GM23338 (cell line): ENCODE data around the gene CACNA1H. TPM values are rescaled to one million over a fixed set of nuclear protein-coding genes. Genes with fewer than 3 reads are reported as not detected.

Experiments used
- ATAC-seq: fragments of 200-7000 bp; cut with Tn5 transposase; 3 replicates; pipeline ENCODE4 v1.9.1; 2020
- DNase-seq: peaks from one replicate; pipeline ENCODE4 v3.0.0-alpha.2; 2015; ENCODE audit warnings: low spot score
- H2AFZ ChIP-seq: fragments of 200-600 bp; sonication (generic); 2 replicates; pipeline ENCODE4 v1.8.0; 2016; ENCODE audit warnings: antibody characterized with exemption, mild to moderate bottlenecking, moderate library complexity
- H3F3A ChIP-seq: fragments of 200-600 bp; sonication (generic); replicated peaks from 2 replicates; pipeline ENCODE4 v1.8.0; 2017; ENCODE audit warnings: antibody characterized with exemption, mixed run types, low read depth
- H3K27ac ChIP-seq: fragments of 200-600 bp; sonication (generic); 2 replicates; pipeline ENCODE4 v1.6.1; 2016; ENCODE audit warnings: low read depth
- H3K27me3 ChIP-seq: fragments of 200-600 bp; sonication (generic); 2 replicates; pipeline ENCODE4 v1.8.0; 2016; ENCODE audit warnings: mild to moderate bottlenecking, mixed run types, moderate library complexity; ENCODE audit not compliant: insufficient read depth
- H3K36me3 ChIP-seq: fragments of 200-600 bp; sonication (generic); 2 replicates; pipeline ENCODE4 v1.8.0; 2016; ENCODE audit warnings: mild to moderate bottlenecking; ENCODE audit not compliant: insufficient read depth
- H3K4me1 ChIP-seq: fragments of 200-600 bp; sonication (generic); 2 replicates; pipeline ENCODE4 v1.8.0; 2016; ENCODE audit warnings: mild to moderate bottlenecking, moderate library complexity; ENCODE audit not compliant: insufficient read depth
- H3K4me2 ChIP-seq: fragments of 200-600 bp; sonication (generic); 2 replicates; pipeline ENCODE4 v1.7.1; 2017; ENCODE audit warnings: mixed run types
- H3K4me3 ChIP-seq: fragments of 200-600 bp; sonication (generic); 2 replicates; pipeline ENCODE4 v1.6.1; 2016; ENCODE audit warnings: mixed run types
- H3K79me2 ChIP-seq: fragments of 200-600 bp; sonication (generic); replicated peaks from 2 replicates; pipeline ENCODE4 v1.8.0; 2017; ENCODE audit warnings: mild to moderate bottlenecking; ENCODE audit not compliant: insufficient read depth
- H3K9me2 ChIP-seq: fragments of 200-600 bp; sonication (generic); 2 replicates; pipeline ENCODE4 v1.8.0; 2017; ENCODE audit not compliant: insufficient read depth
- H4K20me1 ChIP-seq: fragments of 200-600 bp; sonication (generic); replicated peaks from 2 replicates; pipeline ENCODE4 v1.8.0; 2017; ENCODE audit warnings: mild to moderate bottlenecking; ENCODE audit not compliant: insufficient read depth
- H3K27ac Mint-ChIP-seq: 2 replicates; pipeline ENCODE4 v1.8.0; 2020; ENCODE audit warnings: inconsistent platforms, mild to moderate bottlenecking, moderate library complexity, mixed read lengths
- H3K27me3 Mint-ChIP-seq: 3 replicates; pipeline ENCODE4 v1.8.0; 2022; ENCODE audit warnings: low read depth, mild to moderate bottlenecking, moderate library complexity, mixed read lengths, inconsistent platforms; ENCODE audit not compliant: insufficient read depth, poor library complexity
- H3K36me3 Mint-ChIP-seq: 3 replicates; pipeline ENCODE4 v1.8.0; 2021; ENCODE audit warnings: low read depth, mild to moderate bottlenecking, inconsistent platforms, moderate library complexity, mixed read lengths
- H3K4me1 Mint-ChIP-seq: 3 replicates; pipeline ENCODE4 v1.8.0; 2020; ENCODE audit warnings: mild to moderate bottlenecking, inconsistent platforms, mixed read lengths
- H3K4me3 Mint-ChIP-seq: 3 replicates; pipeline ENCODE4 v1.8.0; 2021; ENCODE audit warnings: moderate library complexity, mild to moderate bottlenecking, inconsistent platforms, mixed read lengths
- H3K9me3 Mint-ChIP-seq: 3 replicates; pipeline ENCODE4 v1.8.0; 2020; ENCODE audit warnings: moderate library complexity, mild to moderate bottlenecking, inconsistent platforms, mixed read lengths
- CREB1 ChIP-seq: fragments of 250-450 bp; sonication (Bioruptor Pico); IDR thresholded peaks from 2 replicates; pipeline ENCODE4 v1.5.0; 2020; ENCODE audit warnings: low read depth, mild to moderate bottlenecking, moderate library complexity
- CTCF ChIP-seq, 2 experiments: fragments of 200-600 bp in 1 of 2; sonication (generic) in 1 of 2; conservative IDR thresholded peaks; 2 replicates each; pipeline versions ENCODE4 v1.5.1 to v1.6.1; 2016 to 2017; ENCODE audit warnings: antibody characterized with exemption in 2 of 2, low read depth in 2 of 2, mild to moderate bottlenecking in 2 of 2, moderate library complexity in 1 of 2
- EZH2 ChIP-seq: fragments of 200-600 bp; sonication (generic); IDR thresholded peaks from one replicate; pipeline ENCODE4 v1.8.0; 2017; ENCODE audit warnings: antibody characterized with exemption, mild to moderate bottlenecking, low read depth; ENCODE audit not compliant: unreplicated experiment
- EZH2phosphoT487 ChIP-seq: fragments of 200-600 bp; sonication (generic); IDR thresholded peaks from one replicate; pipeline ENCODE4 v1.8.1; 2018; ENCODE audit warnings: antibody characterized with exemption; ENCODE audit not compliant: unreplicated experiment
- JUNB ChIP-seq: IDR thresholded peaks from one replicate; pipeline ENCODE4 v1.6.1; 2016; ENCODE audit warnings: antibody characterized with exemption; ENCODE audit not compliant: unreplicated experiment
- NANOG ChIP-seq: IDR thresholded peaks from 2 replicates; pipeline ENCODE4 v1.6.1; 2016; ENCODE audit warnings: antibody characterized with exemption, borderline replicate concordance
- POLR2AphosphoS5 ChIP-seq: IDR thresholded peaks from 2 replicates; pipeline ENCODE4 v1.6.1; 2016; ENCODE audit warnings: antibody characterized with exemption, low read depth
- STAT1 ChIP-seq: IDR thresholded peaks from one replicate; pipeline ENCODE4 v1.6.1; 2016; ENCODE audit warnings: antibody characterized with exemption; ENCODE audit not compliant: unreplicated experiment
- ZNF114 ChIP-seq: fragments of 250-450 bp; sonication (Bioruptor Pico); IDR thresholded peaks from 2 replicates; pipeline ENCODE4 v1.5.0; 2020; ENCODE audit warnings: mild to moderate bottlenecking, moderate library complexity
- ZNF331 ChIP-seq: fragments of 250-450 bp; sonication (Bioruptor Pico); IDR thresholded peaks from 2 replicates; pipeline ENCODE4 v1.5.0; 2020; ENCODE audit warnings: low read depth, mild to moderate bottlenecking, moderate library complexity
- polyA plus RNA-seq: library from polyadenylated mRNA; unstranded; fragments of >200 nt; fragmentation: Nextera tagmentation; extraction: Ambion mirVana; gene quantifications from 2 replicates; pipeline ENCODE4 v1.2.1, GENCODE V29; 2016
- total RNA-seq: library from RNA; depleted of rRNA; stranded (reverse); fragments of >200 nt; shearing (Covaris generic); gene quantifications from 2 replicates; pipeline ENCODE4 v1.2.3, GENCODE V29; 2014
- TF ChIP-seq, protein P1 (sequence below): fragments of 250-450 bp; sonication (Bioruptor Pico); IDR thresholded peaks from 2 replicates; pipeline ENCODE4 v1.5.0; 2020; ENCODE audit warnings: mild to moderate bottlenecking, moderate library complexity
- TF ChIP-seq, protein P2 (sequence below): IDR thresholded peaks from 2 replicates; pipeline ENCODE4 v1.6.1; 2016; ENCODE audit warnings: antibody characterized with exemption

The CACNA1H gene
- total and polyA plus RNA-seq, 2 experiments from 2014 or later = 3.5 to 43.3 TPM

GRCh38 chr16:1184156-1184868, 31.4 kb downstream of the CACNA1H start:
- H3K36me3 ChIP-seq = no peaks in the 10 kb centered on the region
- no peaks in the 10 kb centered on the region for H3K27me3 ChIP-seq
- H3K27ac ChIP-seq = no peak overlapping the region
- Mint-ChIP-seq H3K27ac (no peak overlapping the region), H3K4me3 (no peak overlapping the region), H3K27me3 (peaks cover 7% of the 10 kb centered on the region), H3K9me3 (no peaks in the 10 kb centered on the region), H3K4me1 (no peaks in the 10 kb centered on the region), H3K36me3 (no peaks in the 10 kb centered on the region)
- no peak overlapping the region for H3K4me3 ChIP-seq
- no peaks in the 10 kb centered on the region for H3F3A ChIP-seq
- no peaks in the 10 kb centered on the region for H3K4me1 ChIP-seq
- no peaks in the 10 kb centered on the region for H3K9me2 ChIP-seq
- ATAC-seq (no peak), DNase-seq (no peak)
- H3K4me2 ChIP-seq = no peak overlapping the region
- TF ChIP-seq CTCF (conservative IDR thresholded peaks at IDR 0.05; ENCODE audit: low read depth in 2 of 2) = 0 out of 4 replicates have a peak, but pooled peaks of 1 of the 2 experiments have one; percentile 12
- TF ChIP-seq, protein P1, sequence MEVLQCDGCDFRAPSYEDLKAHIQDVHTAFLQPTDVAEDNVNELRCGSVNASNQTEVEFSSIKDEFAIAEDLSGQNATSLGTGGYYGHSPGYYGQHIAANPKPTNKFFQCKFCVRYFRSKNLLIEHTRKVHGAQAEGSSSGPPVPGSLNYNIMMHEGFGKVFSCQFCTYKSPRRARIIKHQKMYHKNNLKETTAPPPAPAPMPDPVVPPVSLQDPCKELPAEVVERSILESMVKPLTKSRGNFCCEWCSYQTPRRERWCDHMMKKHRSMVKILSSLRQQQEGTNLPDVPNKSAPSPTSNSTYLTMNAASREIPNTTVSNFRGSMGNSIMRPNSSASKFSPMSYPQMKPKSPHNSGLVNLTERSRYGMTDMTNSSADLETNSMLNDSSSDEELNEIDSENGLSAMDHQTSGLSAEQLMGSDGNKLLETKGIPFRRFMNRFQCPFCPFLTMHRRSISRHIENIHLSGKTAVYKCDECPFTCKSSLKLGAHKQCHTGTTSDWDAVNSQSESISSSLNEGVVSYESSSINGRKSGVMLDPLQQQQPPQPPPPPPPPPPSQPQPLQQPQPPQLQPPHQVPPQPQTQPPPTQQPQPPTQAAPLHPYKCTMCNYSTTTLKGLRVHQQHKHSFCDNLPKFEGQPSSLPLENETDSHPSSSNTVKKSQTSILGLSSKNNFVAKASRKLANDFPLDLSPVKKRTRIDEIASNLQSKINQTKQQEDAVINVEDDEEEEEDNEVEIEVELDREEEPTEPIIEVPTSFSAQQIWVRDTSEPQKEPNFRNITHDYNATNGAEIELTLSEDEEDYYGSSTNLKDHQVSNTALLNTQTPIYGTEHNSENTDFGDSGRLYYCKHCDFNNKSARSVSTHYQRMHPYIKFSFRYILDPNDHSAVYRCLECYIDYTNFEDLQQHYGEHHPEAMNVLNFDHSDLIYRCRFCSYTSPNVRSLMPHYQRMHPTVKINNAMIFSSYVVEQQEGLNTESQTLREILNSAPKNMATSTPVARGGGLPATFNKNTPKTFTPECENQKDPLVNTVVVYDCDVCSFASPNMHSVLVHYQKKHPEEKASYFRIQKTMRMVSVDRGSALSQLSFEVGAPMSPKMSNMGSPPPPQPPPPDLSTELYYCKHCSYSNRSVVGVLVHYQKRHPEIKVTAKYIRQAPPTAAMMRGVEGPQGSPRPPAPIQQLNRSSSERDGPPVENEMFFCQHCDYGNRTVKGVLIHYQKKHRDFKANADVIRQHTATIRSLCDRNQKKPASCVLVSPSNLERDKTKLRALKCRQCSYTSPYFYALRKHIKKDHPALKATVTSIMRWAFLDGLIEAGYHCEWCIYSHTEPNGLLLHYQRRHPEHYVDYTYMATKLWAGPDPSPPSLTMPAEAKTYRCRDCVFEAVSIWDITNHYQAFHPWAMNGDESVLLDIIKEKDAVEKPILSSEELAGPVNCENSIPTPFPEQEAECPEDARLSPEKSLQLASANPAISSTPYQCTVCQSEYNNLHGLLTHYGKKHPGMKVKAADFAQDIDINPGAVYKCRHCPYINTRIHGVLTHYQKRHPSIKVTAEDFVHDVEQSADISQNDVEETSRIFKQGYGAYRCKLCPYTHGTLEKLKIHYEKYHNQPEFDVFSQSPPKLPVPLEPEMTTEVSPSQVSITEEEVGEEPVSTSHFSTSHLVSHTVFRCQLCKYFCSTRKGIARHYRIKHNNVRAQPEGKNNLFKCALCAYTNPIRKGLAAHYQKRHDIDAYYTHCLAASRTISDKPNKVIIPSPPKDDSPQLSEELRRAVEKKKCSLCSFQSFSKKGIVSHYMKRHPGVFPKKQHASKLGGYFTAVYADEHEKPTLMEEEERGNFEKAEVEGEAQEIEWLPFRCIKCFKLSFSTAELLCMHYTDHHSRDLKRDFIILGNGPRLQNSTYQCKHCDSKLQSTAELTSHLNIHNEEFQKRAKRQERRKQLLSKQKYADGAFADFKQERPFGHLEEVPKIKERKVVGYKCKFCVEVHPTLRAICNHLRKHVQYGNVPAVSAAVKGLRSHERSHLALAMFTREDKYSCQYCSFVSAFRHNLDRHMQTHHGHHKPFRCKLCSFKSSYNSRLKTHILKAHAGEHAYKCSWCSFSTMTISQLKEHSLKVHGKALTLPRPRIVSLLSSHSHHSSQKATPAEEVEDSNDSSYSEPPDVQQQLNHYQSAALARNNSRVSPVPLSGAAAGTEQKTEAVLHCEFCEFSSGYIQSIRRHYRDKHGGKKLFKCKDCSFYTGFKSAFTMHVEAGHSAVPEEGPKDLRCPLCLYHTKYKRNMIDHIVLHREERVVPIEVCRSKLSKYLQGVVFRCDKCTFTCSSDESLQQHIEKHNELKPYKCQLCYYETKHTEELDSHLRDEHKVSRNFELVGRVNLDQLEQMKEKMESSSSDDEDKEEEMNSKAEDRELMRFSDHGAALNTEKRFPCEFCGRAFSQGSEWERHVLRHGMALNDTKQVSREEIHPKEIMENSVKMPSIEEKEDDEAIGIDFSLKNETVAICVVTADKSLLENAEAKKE (CRISPR knock-in tag) = no peak
- peaks cover 4% of the 10 kb centered on the region for H4K20me1 ChIP-seq
- no peaks in the 10 kb centered on the region; the same call in 1 of the 2 replicates for H3K79me2 ChIP-seq
- H2AFZ ChIP-seq = no peak overlapping the region

GRCh38 chr16:1184980-1185379, 32.1 kb downstream of the CACNA1H start:
- Histone ChIP-seq H3K4me1 (no peaks in the 10 kb centered on the region), H3K27ac (no peak overlapping the region), H3K27me3 (no peaks in the 10 kb centered on the region), H3K79me2 (no peaks in the 10 kb centered on the region; the same call in 1 of the 2 replicates), H3K36me3 (no peaks in the 10 kb centered on the region), H3K4me2 (no peak overlapping the region), H3K9me2 (no peaks in the 10 kb centered on the region), H3K4me3 (no peak overlapping the region), H4K20me1 (peaks cover 4% of the 10 kb centered on the region), H2AFZ (no peak overlapping the region), H3F3A (no peaks in the 10 kb centered on the region)
- DNase-seq = no peak
- H3K4me3 Mint-ChIP-seq = no peak overlapping the region
- no peaks in the 10 kb centered on the region for H3K4me1 Mint-ChIP-seq
- peaks cover 5% of the 10 kb centered on the region for H3K27me3 Mint-ChIP-seq
- no peaks in the 10 kb centered on the region for H3K9me3 Mint-ChIP-seq
- no peak overlapping the region for H3K27ac Mint-ChIP-seq
- no peak for ATAC-seq
- H3K36me3 Mint-ChIP-seq = no peaks in the 10 kb centered on the region
- TF ChIP-seq, protein P2, sequence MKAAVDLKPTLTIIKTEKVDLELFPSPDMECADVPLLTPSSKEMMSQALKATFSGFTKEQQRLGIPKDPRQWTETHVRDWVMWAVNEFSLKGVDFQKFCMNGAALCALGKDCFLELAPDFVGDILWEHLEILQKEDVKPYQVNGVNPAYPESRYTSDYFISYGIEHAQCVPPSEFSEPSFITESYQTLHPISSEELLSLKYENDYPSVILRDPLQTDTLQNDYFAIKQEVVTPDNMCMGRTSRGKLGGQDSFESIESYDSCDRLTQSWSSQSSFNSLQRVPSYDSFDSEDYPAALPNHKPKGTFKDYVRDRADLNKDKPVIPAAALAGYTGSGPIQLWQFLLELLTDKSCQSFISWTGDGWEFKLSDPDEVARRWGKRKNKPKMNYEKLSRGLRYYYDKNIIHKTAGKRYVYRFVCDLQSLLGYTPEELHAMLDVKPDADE = no peak
- TF ChIP-seq EZH2 = no peak
- no peak for TF ChIP-seq ZNF331
- no peak for TF ChIP-seq EZH2phosphoT487
- no peak for TF ChIP-seq STAT1
- no peak for TF ChIP-seq JUNB
- TF ChIP-seq NANOG = no peak
- TF ChIP-seq ZNF114 (CRISPR knock-in tag) = no peak
- TF ChIP-seq CREB1 (CRISPR knock-in tag) = no peak
- no peak for TF ChIP-seq POLR2AphosphoS5
